Embryonic facial prominence (tissue), 1 donor: ENCODE measurements around the gene MBOAT7.

Experiments used
- DNase-seq: peaks from one replicate; pipeline ENCODE4 v3.0.0-alpha.2; 2016; ENCODE audit errors: extremely low spot score

Gene MBOAT7

GRCh38 chr19:54138489-54139256 is 50.7 kb downstream of the MBOAT7 start:
- DNase-seq, result no peak

DNA sequence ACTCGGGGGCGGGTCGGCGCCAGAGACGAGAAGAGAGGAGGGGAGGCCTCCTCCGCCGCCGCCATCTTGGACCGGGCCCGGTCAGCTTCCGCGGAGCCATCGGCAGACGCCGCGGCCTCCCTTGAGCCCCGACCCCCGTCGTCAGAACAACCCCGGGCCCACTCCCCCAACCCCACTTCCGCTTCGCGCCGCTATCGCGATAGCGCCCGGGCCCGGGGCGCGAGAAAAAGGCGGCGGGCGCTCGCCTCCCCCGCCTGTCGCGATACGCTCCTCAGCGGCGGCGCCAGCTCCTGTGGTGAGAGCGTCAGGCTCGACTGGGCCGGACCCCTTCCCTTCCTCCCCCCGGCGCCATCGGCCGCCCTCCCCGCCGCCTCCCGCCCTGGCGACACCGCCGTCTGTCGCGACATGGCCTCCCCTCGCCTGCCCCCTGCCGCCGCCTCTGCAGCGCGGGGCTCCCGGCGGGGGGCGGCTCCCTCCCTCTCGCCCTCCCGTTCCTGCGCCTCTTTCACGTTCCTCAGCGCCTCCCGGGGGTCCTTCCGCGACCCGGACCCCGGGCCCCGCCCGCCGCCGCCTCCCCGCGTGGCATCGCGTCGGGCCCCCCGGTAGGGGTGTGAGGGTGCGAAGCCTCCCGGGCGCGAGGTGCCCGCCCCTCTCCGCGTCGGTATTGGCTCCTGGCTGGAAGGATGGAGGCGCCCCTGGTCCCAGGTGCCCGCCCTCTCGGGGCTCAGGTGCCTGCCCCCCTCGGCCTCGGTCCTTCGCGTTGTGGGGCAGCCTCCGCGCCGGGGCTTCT is 51.5 kb downstream of the MBOAT7 start, which contains the start of gene CNOT3:
Gene CNOT3 (plus strand): TSS at position 64 of the 790 bp plus-strand sequence. CDS start 5,217 bp downstream, outside the sequence.
- no peak for DNase-seq

- peak; percentile 100 for DNase-seq
Observed at GRCh38 chr19:54136864-54137698, 52.3 kb downstream of the MBOAT7 start.

GRCh38 chr19:54136086-54136863 is 53.1 kb downstream of the MBOAT7 start:
- DNase-seq, result no peak

DNA sequence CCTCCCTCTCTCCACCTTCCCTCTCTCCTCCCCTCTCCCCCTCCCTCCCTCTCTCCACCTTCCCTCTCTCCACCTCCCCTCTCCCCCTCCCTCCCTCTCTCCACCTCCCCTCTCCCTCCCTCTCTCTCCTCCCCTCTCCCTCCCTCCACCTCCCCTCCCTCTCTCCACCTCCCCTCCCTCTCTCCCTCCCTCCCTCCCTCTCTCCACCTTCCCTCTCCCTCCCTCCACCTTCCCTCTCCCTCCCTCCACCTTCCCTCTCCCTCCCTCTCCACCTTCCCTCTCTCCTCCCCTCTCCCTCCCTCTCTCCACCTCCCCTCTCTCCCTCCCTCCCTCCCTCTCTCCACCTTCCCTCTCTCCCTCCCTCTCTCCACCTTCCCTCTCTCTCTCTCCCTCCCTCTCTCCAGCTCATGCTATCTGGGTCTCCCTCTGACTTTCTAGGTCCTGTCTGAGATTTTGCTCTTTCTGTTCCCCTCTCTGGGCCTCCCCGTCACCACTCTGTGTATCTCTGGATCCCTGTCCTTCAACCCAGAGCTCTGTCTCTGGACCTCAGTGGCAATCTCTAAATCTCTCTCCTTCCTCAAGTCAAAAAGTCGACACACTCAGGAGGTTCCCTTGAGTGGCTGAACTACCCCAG is 55.3 kb downstream of the MBOAT7 start:
- DNase-seq, result no peak

DNA sequence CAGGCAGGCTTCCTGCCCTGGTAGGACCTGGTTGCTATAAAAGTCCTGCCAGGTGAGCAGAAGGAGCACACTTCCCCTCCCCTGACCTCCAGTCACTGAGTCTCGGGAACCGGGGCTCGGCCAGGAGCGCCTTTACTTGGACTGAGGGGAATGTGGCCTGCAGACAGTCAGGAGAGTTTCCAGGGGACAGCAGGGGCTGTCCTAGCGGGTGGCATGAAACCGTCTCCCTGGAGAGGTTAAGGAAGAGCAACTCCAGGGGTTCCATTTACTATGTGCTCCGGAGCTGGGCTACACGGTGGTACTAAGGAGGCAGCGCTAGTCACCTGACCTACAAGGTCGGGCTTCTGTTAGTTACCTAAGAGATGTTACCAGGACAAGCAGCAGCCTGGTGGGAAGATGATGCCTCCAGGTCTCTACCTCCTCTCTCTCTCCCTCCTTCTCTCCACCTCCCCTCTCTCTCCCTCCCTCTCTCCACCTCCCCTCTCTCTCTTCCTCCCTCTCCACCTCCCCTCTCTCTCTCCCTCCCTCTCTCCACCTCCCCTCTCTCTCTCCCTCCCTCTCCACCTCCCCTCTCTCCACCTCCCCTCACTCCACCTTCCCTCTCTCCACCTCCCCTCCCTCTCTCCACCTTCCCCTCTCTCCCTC is 55.9 kb downstream of the MBOAT7 start:
- peak; percentile 70 for DNase-seq

DNA sequence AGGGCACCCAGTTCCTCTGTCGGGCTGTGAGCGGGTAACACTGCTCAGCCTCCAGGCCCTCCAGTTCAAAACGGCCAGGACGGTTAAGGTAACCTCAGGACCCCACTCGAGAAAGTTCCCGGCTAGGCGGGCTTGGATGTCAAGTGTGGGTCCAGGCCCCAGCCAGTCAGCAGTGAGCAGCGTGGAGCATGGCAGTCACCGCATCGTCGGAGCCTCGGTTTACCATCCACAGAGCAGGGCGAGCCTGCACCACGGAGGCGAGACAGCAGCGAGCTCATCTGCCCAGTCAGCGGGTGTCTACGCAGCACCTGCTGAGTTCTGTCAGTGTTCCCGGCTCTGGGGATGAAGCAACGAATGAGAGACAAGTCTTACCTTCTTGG is 59.8 kb downstream of the MBOAT7 start:
- no peak for DNase-seq

DNA sequence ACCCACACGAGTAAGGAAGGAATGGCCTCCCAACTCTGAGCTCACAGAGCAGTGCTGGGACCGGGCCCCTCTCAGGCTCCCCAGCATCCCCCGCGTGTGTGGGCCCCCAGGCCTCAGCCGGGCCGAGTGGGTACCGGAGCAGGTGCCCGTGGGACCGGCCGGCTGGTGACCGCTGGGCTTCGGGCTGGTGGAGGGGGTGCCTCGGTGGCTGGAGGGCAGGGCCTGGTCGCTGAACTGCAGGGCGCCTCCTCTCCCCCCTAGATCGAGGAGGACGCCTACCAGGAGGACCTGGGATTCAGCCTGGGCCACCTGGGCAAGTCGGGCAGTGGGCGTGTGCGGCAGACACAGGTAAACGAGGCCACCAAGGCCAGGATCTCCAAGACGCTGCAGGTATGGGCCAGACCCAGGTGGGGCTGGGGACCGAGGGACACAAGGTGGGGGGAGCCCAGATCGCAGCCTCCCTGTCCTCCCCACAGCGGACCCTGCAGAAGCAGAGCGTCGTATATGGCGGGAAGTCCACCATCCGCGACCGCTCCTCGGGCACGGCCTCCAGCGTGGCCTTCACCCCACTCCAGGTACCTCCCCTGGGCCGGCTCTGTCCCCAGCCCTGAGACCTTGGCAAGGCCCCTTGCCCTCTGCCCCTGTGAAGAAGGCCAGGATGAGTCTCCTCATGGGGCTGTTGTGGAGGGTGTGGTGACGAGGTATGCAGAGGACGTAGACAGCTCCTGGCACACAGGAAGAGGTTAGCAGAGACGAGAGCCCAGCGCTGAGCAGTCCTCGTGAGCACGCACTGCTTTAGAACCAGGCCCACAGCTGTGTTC is 60.4 kb downstream of the MBOAT7 start:
- no peak for DNase-seq

- no peak for DNase-seq
Observed at GRCh38 chr19:54128441-54128725, 61.0 kb downstream of the MBOAT7 start.

- DNase-seq, result no peak
Observed at GRCh38 chr19:54127688-54128440, 61.5 kb downstream of the MBOAT7 start.

DNA sequence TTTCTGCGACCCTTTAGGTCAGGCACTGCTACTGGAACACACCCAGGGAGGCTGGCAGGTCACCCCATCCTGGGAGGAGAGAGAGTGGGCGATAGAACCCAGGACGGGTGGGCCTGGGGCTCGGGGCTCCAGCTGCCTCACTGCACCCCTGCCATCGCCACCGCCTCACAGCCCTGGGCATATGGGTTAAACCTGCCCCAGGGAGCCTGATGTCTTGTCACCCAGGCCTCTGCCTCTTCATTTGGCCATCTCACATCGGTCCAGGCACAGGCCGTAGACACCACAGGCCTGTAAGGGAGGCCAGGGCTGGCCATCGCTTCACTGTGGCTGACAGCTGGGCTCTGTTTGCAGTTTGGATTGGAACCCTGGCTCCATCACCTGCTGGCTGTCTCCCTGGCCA is 63.7 kb downstream of the MBOAT7 start:
- no peak for DNase-seq

DNA sequence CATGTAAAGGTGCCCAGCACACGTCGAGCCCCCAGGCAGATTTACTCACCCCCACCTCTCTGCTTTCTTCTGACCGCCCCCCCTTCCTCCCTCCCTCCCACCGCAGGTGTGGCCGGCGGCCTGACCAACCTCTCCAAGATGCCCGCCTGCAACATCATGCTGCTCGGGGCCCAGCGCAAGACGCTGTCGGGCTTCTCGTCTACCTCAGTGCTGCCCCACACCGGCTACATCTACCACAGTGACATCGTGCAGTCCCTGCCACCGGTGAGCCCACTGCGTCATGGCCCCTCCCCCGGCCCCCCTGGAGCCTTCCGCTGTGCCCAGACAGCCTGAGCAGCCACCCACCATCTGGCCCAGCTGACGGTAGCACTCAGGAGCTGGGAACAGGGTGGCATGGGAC is 65.0 kb downstream of the MBOAT7 start:
- no peak for DNase-seq

- DNase-seq, result no peak
Observed at GRCh38 chr19:54123682-54124081, 65.7 kb downstream of the MBOAT7 start.
